ENCODE measurements around the gene ZFYVE16. TPM values are rescaled to one million over a fixed set of nuclear protein-coding genes. Genes with fewer than 3 reads are reported as not detected.

Gene ZFYVE16
- total and polyA plus RNA-seq, 10 of the 15 experiments (the other 5 are each of a cell fraction or from before 2014, with no cell fraction given), result 2.9 to 11.2 (median 7.8) TPM

DNA sequence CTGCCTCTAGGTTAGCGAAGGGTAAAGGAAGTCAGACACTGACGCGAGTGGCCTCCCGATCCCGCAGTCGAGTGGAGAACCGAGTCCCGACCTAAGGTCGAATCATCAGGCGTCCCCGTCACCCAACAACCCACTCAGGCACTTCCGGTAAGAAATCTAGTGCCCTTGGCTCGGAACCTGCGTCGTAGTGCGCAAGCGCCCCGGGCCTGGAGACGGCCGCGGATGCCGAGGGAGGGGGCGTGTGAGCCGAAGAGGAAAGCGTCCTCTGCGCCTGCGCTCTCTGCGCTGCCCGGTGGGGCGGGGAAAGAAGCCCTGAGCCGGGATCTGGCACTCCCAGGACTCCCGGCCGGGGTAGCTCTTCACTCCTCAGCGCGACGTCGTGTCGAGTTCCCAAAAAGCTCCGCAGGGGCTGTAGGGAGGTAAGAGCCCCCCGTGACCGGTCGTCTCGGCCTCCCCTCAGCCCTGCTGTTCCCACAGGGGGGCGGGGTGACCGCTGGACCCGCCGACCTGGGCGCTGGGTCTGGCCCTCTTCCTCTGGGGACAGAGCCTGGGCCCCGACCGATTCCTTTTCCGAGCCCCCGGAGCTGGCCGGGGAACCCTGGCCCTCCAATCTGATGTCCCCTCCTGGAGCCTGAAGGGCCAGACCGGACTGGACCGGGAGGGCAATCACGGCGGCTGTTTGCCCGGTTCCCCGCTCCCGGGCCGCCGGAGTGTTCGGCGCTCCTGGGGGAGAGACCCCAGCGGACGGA lies at the start of gene ZFYVE16 (continued):
- TF ChIP-seq, protein P1, sequence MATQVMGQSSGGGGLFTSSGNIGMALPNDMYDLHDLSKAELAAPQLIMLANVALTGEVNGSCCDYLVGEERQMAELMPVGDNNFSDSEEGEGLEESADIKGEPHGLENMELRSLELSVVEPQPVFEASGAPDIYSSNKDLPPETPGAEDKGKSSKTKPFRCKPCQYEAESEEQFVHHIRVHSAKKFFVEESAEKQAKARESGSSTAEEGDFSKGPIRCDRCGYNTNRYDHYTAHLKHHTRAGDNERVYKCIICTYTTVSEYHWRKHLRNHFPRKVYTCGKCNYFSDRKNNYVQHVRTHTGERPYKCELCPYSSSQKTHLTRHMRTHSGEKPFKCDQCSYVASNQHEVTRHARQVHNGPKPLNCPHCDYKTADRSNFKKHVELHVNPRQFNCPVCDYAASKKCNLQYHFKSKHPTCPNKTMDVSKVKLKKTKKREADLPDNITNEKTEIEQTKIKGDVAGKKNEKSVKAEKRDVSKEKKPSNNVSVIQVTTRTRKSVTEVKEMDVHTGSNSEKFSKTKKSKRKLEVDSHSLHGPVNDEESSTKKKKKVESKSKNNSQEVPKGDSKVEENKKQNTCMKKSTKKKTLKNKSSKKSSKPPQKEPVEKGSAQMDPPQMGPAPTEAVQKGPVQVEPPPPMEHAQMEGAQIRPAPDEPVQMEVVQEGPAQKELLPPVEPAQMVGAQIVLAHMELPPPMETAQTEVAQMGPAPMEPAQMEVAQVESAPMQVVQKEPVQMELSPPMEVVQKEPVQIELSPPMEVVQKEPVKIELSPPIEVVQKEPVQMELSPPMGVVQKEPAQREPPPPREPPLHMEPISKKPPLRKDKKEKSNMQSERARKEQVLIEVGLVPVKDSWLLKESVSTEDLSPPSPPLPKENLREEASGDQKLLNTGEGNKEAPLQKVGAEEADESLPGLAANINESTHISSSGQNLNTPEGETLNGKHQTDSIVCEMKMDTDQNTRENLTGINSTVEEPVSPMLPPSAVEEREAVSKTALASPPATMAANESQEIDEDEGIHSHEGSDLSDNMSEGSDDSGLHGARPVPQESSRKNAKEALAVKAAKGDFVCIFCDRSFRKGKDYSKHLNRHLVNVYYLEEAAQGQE (IDR thresholded peaks at IDR 0.05; ENCODE audit: low read depth, low read length), result 0 out of 2 replicates have a peak, but pooled peaks have one; percentile 7
- peak; percentile 62 to 78; a peak in 3 of 4 replicates for TF ChIP-seq IKZF2 (IDR thresholded peaks at IDR 0.05)
- peak; percentile 63 for TF ChIP-seq DPF2 (IDR thresholded peaks at IDR 0.05)
- peak; percentile 78; the same call in 1 of the 2 replicates for TF ChIP-seq EED (IDR thresholded peaks at IDR 0.05; ENCODE audit: low read depth)
- no peak; the same call in none of the 2 replicates for TF ChIP-seq PML (IDR thresholded peaks at IDR 0.05; ENCODE audit: low read length)
- TF ChIP-seq MLLT1 (IDR thresholded peaks at IDR 0.05), result 0 out of 2 replicates have a peak, but pooled peaks have one; percentile 22
- 0 out of 2 replicates have a peak, but pooled peaks have one; percentile 10 for TF ChIP-seq TCF3 (IDR thresholded peaks at IDR 0.05; ENCODE audit: borderline replicate concordance, insufficient read depth, low read depth, low read length)
- no peak for TF ChIP-seq ETV6 (conservative IDR thresholded peaks at IDR 0.05 in 1 of 2, IDR thresholded peaks at IDR 0.05 in 1 of 2; ENCODE audit: borderline replicate concordance in 1 of 2, low read depth in 1 of 2)
- TF ChIP-seq, protein P2, sequence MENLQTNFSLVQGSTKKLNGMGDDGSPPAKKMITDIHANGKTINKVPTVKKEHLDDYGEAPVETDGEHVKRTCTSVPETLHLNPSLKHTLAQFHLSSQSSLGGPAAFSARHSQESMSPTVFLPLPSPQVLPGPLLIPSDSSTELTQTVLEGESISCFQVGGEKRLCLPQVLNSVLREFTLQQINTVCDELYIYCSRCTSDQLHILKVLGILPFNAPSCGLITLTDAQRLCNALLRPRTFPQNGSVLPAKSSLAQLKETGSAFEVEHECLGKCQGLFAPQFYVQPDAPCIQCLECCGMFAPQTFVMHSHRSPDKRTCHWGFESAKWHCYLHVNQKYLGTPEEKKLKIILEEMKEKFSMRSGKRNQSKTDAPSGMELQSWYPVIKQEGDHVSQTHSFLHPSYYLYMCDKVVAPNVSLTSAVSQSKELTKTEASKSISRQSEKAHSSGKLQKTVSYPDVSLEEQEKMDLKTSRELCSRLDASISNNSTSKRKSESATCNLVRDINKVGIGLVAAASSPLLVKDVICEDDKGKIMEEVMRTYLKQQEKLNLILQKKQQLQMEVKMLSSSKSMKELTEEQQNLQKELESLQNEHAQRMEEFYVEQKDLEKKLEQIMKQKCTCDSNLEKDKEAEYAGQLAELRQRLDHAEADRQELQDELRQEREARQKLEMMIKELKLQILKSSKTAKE (IDR thresholded peaks at IDR 0.05; ENCODE audit: low read depth, poor library complexity, severe bottlenecking), result no peak
- no peak for TF ChIP-seq MTA3 (IDR thresholded peaks at IDR 0.05; ENCODE audit: borderline replicate concordance, low read length)
- peak; percentile 68 for TF ChIP-seq NR2F1 (conservative IDR thresholded peaks at IDR 0.05)
- peak; percentile 6; the same call in 1 of the 2 replicates for TF ChIP-seq SPI1 (IDR thresholded peaks at IDR 0.05; ENCODE audit: borderline replicate concordance, insufficient read depth, low read depth, low read length)
